Measurements from ENCODE around the gene TUBA4A.
"Not testable (repeated sequence)": the region's sequence is repeated elsewhere in the genome, so short reads cannot be mapped to it uniquely, and the experiment has no call there.

Gene TUBA4A

DNA sequence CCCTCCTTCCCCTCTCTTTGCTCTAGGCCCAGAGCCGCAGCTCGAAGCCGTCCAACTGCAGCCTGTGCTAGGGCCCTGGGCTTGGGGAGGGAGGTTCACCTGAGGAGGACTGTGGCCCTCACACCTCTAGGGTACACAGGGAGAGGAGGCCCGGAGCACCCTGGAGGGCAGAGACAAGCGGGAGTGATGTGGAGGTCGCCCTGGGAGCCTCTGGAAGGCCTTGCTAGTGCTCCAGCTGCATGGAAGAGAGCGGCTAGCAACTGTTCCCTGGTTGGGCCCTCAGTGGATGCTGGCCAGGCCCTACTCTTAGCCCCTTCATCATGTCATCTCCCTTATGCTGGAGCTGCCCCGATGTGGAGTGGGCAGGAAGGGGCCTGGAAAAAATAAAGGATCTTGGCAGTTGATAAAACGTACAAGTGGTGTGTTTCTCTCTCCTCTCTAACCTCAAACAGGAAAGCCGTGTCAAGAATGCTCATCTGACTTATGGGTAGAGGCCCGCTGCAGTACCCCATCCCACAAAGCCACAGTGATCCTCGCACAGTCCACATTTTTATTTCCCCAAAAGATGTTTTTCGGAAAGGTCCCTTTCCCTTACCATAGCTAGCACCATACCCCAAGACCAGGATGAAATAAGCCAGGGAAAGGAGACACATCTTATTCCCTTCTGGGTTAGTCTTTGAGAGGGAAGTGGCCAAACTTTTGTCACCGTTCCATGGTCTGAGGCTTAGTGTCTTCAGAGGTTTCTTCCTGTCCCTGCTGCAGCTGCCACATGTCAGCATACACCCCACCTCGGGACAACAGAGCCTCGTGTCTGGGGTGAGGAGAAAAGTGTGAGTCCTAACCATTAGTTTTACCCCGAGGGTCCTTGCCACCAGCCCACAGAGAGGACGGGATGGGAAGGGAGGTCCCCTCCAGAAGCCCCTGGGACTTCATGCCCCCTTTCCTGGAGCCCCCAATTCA is 44.2 kb downstream of the TUBA4A start:
- no peak for DNase-seq

GRCh38 chr2:219207884-219208740 is 45.6 kb downstream of the TUBA4A start:
- no peak for DNase-seq

DNA sequence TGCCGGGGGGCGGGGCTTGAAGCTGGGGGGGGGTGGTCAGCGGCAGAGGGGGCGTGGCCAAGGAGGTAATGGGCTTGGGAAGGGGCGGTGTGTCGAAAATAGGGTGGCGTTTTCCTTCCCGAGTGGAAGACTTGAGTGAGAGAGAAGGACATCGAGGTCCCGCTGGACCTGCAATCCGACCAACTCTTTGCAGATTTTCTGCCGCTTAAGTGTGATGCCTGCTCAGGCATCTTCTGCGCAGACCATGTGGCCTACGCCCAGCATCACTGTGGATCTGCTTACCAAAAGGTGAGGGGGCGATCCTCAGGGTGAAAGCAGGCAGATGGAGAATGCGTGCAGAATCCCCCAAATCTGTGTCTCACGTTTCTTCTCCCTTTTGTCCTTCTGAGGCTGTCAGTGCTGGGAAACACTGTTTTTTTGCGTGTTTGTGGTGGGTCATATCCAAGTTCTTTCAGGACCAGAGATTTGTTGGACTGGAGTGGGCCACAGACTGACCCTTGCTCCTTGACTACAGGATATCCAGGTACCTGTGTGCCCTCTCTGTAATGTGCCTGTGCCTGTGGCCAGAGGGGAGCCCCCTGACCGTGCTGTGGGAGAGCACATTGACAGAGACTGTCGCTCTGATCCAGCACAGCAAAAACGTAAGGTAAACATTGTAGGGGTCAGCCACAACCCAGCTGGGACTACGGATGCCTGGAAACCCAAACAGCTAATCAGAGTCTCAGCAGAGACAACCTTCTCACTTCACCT is 46.4 kb downstream of the TUBA4A start:
- DNase-seq = no peak

GRCh38 chr2:219206328-219207133 is 47.2 kb downstream of the TUBA4A start, which contains the start of gene ZFAND2B:
Gene ZFAND2B (plus strand): TSS chr2:219206782. CDS start chr2:219206988, 206 bp downstream.
- peak; percentile 92 for DNase-seq

DNA sequence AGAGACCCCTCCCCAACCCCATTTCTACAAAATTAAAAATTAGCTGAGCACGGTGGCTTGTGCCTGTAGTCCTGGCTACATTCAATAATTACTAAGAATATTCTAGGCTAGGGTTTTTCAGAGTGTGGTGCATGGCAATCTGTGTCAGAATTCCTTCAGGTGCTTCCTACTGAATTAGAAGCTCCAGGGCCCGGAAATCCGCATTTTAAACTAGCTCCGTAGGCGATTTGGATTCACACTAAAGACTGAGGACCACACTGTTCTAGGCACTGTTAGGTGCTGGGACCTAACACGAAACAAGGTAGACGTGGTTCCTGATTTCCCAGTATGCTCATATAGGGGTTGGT is 47.8 kb downstream of the TUBA4A start:
- no peak for DNase-seq

DNA sequence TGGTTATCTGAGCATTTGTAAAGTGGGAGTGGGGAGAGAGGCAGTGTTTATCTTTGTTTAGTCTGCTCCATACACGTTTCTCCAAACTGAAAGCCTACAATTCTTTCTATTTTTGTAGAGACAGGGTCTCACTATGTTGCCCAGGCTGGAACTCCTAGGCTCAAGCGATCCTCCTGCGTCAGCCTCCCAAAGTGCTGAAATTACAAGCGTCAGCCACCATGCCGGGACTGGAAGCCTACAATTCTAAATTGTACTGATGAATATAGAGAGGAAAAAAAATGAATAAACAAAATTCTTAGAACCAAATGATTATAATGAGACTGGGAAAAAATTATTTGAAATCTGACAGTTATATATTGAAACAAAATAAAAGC is 48.6 kb downstream of the TUBA4A start:
- no peak for DNase-seq

- DNase-seq = no peak
These were observed 49.1 kb downstream of the TUBA4A start for GRCh38 chr2:219204425-219205164.

DNA sequence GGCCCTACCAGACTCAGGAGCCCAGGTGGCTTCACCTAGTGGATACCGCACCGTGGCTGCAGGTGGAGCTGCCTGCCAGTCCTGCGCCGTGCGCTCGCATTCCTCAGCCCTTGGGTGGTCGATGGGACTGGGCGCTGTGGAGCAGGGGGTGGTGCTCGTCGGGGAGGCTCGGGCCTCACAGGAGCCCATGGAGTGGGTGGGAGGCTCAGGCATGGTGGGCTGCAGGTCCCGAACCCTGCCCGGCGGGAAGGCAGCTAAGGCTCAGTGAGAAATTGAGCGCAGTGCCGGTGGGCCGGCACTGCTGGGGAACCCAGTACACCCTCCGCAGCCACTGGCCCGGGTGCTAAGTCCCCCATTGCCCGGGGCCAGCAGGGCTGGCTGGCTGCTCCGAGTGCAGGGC is 52.4 kb downstream of the TUBA4A start:
- not testable (repeated sequence) for DNase-seq

- DNase-seq = not testable (repeated sequence)
These were observed 53.0 kb downstream of the TUBA4A start for GRCh38 chr2:219200502-219201326.
